Activated CD4-positive, CD25-positive, alpha-beta regulatory T cell treated with anti-CD3 and anti-CD28 coated beads, Interleukin-2, amount 50 U/mL, for 16 hours (primary cell): ENCODE results near the gene SNRPD1.
"Not testable (repeated sequence)": the region's sequence is repeated elsewhere in the genome, so short reads cannot be mapped to it uniquely, and the experiment has no call there.

Source experiments
- DNase-seq: peaks from one replicate; pipeline ENCODE4 v3.0.0-alpha.2; 2020; ENCODE audit warnings: low read depth, low spot score

SNRPD1 gene

DNA sequence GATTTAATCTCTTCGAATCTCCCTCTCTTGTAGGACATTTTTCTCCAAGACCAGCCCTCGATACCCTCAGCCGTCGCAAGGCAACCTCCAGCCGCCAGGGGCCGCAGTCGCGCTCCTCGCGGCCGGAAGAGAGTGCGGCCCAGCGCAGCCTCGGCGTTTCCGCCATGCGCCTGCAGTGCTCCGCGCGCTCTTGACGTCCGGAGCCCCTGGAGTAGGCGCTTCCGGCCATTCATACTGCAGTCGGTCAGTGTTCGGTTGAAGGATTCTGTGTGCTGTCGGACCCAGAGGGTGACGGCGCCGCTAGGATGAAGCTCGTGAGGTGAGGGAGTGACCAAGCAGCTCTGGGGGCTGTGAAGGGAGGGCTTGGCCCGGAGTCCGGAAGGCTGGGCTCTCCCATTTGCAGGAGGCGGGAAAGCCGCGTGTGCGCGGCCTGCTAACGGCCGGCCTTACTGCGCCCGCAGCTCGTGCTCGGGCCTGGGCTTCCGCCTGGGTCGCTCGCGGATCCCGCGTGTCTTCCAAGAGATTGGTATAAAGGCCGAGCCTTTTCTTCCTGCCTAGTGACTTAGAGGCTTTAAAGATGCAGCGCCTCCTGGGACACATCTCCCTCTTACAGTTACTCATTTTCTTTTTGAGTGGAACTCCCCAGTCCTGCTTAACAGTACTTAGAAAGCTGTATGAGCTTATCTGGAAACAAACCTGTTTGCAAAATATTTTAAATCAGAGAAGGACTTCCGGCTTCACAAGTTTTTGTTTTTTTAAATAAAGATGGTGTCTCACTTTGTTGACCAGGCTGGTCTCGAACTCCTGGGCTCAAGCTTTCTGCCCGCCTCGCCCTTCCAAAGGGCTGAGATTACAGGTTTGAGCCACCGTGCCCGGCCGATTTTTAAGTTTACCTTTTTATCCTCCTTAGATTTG is at the start of gene SNRPD1:
TSS of gene SNRPD1 (plus strand) at position 190 of the 915 bp plus-strand sequence. CDS start at position 306, 116 bp downstream.
- peak; percentile 81 for DNase-seq

DNA sequence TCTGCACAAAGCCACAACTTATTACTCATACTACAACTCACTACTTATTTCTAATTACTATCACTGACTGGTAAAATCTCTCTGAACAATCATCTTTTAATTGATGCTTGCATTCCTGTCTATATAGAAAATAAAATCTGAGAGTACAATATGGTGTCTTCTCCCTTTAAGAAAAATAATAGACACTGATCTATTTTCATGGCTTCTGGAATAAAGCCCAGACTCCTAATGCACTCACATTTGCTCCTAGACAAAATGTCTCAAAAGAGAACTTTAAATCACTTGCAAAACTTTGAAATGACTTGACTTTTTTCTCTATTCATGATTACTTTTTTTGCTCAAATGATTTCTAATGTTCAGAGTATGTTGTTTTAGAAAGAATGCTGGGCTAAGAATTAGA is 40.3 kb upstream of the SNRPD1 start:
- no peak for DNase-seq

DNA sequence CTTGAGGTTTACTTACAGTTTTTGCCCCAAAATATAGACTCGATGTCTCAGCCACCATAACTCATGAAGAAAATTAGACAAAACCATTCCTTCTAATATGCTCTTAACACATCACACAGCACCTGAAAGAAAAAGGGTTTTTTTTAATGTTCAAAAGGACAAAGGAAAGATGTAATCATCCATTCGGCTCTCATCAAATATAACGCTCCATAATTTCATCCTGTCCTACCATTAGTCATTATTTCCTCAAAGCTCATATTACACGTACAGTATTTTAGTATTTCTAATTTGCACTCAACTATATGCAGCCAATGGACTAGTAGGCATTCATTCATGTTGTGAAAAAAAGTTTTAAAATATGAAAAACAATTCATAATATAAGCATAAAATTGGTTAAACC is 36.5 kb upstream of the SNRPD1 start:
- no peak for DNase-seq

DNA sequence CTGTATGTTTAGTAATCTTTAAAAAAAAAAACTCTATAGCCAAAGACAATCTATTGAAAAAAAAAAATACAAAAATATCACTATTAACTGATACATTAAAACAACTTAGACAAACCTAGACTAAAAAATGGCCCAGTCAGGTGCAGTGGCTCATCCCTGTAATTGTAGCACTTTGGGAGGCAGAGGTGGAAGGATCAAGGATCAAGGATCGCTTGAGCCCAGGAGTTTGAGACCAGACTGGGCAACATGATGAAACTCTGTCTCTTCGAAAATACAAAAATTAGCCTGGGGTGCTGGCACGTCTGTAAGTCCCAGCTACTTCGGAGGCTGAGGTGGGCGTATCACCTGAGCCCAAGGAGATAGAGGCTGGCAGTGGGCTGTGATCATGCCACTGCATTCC is 27.7 kb upstream of the SNRPD1 start:
- DNase-seq: no peak

DNA sequence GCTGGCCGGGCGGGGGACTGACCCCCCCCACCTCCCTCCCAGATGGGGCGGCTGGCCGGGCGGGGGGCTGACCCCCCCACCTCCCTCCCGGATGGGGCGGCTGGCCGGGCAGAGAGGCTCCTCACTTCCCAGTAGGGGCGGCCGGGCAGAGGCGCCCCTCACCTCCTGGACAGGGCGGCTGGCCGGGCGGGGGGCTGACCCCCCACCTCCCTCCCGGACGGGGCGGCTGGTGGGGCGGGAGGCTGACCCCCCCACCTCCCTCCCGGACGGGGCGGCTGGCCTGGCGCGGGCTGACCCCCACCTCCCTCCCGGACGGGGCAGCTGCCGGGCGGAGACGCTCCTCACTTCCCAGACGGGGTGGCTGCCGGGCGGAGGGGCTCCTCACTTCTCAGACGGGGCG is 19.8 kb upstream of the SNRPD1 start:
- DNase-seq: not testable (repeated sequence)

DNA sequence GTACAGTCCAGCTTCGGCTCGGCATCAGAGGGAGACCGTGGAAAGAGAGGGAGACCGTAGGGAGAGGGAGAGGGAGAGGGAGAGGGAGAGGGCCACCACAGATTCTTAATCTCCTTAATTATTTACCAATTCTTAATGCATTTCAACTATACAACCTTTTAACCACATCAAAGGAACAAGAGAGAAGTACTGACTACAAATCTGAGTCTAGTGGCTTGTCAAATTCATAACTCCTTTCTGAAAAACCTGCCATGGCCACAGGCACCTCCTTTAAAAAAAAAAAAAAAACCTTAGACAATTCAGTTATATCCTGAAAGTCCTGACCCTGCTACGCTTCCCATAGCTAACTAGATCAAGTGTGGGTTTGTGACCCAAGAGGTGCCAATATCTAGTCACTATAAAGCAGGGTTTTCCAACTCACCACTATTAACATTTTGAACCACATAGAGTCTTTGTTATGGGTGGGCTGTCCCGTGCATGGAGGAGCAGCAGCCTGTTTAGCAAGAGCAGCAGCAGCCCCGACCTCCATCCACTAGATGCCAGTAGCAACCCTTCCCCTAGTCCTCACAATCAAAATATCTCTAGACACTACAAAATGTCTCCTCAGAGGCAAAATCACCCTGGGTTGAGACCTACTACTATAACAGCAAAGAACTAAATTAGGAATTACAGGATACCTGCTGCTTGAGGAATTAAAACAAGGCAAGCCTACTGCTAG is 18.4 kb upstream of the SNRPD1 start:
- DNase-seq: no peak

DNA sequence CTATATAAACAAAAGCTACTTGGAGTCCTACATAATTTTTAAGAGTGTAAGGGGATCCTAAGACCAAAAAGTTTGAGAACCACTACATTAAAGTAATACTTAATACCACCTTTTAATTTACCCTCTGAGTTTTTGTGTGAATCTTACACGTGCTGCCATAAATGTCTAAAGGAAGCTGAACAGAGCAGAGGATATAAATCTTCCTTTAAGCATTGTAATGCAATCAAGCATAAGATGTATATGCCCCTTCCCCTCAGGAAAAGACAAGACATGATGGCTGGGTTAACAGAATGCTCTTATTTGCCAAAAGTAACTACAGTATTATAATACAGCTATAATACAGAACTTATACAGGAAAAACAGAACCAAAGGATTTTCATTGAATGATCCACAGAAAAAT is 14.5 kb upstream of the SNRPD1 start:
- DNase-seq: no peak

DNA sequence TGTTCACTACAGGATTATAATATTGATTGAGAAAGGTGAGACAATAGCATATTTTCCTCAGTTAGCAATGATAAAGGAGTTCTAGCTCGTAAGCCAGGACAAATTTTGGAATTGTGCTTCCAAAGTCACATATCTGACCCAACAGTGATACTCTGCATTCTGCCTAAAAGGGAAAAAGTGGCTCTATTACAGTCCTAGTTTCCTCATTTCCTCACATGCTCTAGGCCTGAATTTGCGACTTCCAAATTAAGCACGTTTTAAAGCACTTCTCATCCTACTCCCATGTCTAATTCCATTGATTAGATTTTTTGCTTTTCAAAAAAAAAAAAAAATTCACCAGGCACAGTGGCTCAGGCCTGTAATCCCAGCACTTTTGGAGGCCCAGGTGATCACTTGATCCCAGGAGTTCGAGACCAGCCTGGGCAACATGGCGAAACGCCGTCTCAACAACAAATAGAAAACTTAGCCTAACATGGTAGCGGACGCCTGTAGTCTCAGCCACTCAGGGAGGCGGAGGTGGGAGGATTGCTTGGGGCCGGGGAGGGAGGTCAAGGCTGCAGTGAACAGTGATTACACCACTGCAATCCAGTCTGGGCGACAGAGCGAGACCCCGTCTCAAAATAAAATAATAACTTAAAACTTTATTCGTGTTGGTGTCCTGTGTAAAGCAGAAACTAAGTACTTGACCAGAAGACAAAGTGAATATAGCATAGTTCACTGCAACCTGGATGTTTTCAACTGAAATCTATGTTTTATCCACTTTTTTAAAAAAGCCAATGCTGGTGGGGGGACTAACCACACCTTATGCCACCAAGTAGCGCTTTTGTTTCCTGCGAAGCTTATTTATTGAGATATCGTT is 13.2 kb upstream of the SNRPD1 start:
- no peak for DNase-seq

DNA sequence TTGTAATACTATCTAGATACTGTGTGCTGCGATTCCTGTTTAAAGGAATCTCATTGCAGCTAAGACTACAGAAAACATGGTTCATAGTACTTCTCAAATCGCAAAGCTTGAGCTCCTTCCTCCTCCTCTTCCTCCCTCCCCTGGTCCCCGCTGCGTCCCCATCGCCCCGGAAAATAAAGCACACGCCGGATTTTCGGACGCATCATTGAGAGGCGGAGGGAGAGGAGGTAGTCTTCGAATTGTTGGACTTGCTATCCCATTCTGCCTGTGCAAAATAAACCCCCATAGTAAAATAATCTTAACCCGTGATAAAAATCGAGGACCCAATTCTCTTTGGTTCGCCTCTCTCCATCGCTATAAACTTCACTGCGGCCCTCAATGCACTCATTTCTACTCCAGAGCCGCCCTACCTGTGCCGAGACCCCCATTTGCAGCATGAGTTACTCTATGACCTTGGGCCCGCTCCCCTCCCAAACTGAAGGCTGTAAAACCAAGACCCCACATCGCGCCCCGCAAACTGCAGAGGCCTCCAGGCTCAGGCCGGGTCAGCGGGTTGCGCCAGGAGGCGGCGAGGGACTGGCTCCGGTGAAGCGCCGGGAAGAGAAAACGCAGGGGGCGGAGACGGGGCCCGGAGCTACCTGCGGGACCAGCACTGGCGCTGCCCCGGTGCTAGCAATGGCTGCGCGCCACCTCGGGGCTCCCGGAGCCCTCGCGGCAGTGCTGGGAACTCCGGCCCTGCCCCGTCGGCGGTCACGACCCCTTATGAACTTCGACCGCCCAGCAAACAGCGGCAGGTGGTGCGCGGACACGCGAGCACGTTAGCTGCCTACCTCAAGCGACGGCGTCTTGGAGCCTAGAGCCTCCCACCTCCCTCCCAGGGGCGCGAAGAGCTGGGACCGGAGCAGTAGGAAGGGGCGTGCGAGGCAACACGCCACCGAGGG is 12.3 kb upstream of the SNRPD1 start:
- DNase-seq: peak; percentile 21

DNA sequence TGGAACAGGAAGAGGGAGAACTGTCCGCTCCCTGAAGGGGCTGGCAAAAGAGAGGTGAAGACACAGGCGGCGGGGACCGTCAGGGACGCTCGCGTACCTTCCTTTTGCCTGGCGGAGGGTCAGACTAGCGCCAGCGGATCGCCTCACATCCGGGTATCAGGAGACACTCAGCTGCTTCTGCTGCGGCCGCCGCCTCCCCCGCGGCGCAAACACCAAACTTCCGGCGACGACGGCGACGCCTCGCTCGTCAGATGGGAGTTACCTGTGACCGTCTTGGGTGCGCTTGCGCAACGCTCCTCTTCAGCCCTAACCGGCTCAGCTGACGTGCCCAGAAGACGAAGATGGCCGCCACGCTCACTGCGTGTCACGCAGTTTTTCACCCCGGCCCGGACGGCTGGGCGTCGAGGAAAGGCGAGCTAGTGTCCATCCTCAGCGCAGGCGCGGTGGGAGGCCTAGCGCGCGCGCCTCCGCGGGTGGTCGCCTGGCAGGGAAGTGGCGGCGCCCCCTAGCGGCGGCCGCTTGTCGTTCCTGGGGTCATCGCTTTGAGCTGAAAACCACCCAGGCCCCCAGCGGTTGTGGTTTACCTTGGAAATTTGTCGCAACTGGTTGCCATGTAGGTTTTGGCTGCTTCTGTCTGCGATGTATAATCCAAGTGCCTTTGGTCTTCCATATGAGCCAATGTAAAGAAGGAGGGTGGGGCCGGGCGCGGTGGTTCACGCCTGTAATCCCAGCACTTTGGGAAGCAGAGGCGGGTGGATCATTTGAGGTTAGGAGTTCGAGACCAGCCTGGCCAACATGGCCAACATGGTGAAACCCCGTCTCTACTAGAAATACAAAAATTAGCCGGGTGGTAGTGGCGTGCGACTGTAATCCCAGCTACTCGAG is 11.3 kb upstream of the SNRPD1 start, which contains the start of gene ESCO1:
TSS of gene ESCO1 (minus strand) at position 179 of the 885 bp plus-strand sequence. CDS start 25,861 bp downstream, outside the sequence.
- peak; percentile 88 for DNase-seq

DNA sequence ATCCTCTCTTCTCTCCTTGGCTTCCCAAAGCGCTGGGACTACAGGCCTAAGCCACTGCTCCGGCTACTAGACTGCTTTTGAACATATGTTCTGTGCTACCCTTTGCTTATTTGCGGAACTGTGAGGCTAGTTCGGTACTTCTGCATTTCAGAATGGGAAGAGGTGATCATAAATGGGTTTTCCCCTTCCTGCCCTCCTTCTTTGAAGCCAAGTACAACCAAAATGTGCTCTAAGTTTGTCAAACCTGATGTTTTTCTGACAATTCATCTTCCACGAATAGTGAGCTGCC is 9.9 kb upstream of the SNRPD1 start:
- no peak for DNase-seq

DNA sequence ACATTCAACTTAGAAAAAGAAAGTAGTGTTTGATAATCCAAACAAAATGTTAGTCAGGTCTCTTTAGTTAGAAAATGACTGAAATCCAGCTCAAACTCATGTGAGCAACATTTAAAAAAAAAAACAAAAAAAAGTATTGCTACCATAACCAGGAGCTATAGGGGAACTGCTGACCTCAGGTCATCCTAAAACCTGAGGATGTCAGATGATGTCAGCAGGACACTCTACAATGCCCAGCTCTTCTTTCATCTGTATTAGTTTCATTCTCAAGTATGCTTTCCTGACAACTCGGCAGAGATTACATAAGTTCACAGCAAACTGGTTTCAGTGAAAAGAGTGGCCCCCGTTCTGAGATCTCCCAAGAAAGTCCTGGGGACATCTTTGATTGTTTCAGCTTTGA is 7.4 kb upstream of the SNRPD1 start:
- DNase-seq: no peak

DNA sequence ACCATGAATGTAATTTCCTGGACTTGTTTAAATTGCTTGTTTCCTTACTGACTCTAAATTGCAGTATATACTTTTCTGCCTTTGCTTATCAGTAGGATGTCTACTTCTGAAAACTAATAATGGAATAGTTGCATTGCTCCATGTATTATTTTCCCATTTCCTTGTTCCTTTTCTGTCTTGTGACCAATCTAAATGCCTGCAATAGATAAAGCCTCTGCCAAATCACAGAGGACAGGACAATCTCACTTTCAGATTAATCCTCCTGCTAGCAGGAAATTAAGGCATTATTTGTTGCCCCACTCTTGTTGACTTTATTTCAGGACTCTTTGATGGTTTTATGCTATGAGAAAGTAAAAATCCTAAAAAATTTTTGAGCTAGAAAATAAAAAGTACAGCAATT is 6.9 kb upstream of the SNRPD1 start:
- no peak for DNase-seq

DNA sequence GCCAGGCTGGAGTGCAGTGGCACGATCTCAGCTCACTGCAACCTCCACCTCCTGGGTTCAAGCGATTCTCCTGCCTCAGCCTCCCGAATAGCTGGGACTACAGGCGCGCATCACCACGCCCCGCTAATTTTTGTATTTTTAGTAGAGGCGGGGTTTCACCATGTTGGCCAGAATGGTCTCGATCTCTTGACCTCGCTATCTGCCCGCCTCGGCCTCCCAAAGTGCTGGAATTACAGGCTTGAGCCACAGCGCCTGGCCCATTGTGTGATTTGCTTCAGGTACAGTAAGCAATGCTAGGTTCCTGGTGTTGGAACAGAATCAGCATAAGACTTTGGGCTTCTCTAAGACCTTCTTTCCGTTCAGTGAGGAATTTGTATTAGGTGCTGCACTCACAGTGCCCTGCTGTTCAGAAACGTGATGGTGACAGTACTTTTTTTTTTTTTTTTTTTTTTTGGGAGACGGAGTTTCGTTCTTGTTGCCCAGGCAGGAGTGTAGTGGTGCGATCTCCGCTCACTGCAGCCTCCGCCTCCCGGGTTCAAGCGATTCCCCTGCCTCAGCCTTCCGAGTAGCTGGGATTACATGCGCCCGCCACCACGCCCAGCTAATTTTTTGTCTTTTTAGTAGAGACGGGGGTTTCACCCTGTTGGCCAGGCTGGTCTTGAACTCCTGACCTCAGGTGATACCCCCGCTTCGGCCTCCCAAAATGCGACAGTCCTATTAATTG is 551 bp upstream of the SNRPD1 start:
- DNase-seq: not testable (repeated sequence)

DNA sequence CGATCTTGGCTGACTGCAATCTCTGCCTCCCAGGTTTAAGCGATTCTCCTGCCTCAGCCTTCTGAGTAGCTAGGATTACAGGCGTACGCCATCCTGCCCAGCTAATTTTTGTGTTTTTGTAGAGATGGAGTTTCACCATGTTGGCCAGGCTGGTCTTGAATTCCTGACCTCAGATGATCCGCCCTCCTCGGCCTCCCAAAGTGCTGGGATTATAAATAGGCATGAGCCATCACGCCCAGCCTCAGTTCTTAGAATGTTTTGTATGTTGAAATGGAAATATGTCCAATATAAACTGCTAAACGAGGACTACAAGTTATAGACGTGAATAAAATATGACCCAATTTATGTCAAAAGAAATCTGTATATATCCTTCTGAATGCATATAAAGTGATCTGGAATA is 9.5 kb downstream of the SNRPD1 start:
- DNase-seq: not testable (repeated sequence)

DNA sequence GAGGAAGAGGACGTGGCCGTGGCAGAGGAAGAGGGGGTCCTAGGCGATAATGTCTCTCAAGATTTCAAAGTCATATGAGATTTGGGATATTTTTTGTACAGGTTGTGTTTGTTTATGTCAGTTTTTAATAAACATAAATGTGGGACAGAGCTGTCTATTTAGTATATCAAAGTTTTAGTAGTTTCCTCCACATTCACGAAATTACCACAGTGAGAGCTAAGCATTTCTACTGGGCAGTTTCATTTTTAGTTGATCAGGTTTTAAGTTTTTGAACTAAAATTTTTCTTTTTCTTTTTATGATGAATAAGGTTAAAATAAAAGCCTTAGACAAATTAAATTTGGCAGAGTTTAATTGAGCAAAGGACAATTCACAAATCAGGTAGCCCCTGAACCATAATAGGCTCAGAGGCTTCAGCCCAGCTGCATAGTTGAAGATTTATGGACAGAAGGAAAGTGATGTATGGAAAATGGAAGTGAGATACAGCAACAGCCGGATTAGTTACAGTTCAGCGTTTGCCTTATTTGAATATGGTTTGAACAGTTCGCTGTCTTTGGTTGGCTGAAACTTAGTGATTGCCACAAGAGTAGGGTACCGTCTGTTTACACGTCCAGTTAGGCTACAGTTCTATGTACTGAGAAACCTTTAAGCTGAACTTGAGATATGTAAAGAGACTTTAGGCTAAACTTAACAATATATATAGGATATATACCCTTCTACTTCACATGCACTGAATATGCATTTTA is 17.1 kb downstream of the SNRPD1 start:
- no peak for DNase-seq

DNA sequence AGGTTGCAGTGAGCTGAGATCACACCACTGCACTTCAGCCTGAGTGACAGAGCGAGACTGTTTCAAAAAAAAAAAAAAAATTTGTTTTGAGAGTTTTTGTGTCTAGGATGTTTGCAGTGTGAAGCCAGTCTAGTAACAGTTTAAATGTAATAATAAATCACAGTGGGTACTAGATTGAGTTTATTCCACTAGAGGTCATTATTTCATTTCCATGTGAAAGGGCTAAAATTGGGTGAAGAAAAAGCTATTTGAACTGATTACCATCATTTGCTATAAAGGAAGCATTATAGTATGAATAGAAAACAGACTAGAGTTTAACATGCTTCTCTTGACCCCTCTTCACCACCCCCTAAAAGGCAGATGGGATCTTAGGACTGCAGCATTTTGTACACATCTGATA is 20.3 kb downstream of the SNRPD1 start:
- DNase-seq: no peak

DNA sequence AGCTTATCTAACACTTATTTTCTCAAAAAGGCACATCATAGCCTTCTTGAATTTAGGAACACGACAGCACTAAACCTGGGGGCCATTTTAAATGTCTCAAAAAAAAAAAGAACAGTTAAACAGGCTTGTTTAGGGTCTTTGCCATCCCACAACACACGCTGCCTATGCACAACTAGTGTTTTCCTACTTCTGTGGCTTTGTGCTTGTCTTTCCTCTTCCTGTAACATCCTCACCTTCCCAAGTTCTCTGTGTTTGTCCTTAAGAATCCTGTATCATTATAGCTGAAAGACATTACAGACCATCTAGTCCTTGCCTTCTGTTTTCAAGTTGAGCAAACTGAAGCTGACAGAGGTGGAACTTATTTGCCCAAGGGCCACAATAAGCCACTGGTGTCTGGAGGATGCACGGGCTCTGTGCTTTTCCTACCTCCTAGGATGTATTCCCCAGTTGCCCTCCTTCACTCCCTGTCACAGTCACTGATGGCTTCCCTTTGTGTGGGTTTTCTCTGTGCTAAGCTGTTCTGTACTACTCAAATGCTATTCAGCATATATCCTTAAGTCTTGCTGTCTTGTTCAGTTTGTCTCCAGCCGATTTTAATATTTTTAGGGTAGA is 22.6 kb downstream of the SNRPD1 start:
- no peak for DNase-seq
